GM18511 (cell line): ENCODE measurements around the gene TXNL4A.

Source experiments
- ATAC-seq: cut with Tn5 transposase; IDR thresholded peaks from one replicate; pipeline ENCODE4 v1.9.1; 2021; ENCODE audit warnings: mild to moderate bottlenecking, moderate library complexity; ENCODE audit not compliant: unreplicated experiment

TXNL4A gene

DNA sequence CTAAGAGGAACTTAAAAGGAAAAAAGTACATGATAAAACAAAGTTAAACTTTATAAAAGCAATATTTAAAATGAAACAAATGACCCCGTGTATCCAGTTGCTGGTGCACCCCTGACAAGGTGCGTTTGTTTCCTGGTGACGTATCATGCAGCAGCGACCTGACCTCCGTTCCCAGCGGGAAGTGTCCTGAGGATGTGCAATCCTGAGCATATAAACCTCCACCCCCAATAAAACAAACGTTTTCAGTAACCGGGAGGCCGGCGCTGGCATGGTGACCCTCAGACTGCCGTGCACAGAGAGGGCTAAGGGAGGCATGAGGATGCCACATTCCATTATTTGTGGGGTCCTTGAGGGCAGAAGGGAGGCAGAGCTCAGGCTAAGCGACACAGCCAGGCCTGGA, 51.7 kb downstream of the TXNL4A start:
- no peak for ATAC-seq

- no peak for ATAC-seq
Measured at GRCh38 chr18:79935925-79936324, 52.4 kb downstream of the TXNL4A start.

- no peak for ATAC-seq
Measured at GRCh38 chr18:79935499-79935898, 52.9 kb downstream of the TXNL4A start.

- ATAC-seq, result no peak
Measured at GRCh38 chr18:79935098-79935480, 53.3 kb downstream of the TXNL4A start.

GRCh38 chr18:79934311-79935097, 53.9 kb downstream of the TXNL4A start:
- ATAC-seq, result no peak

GRCh38 chr18:79933765-79934164, 54.6 kb downstream of the TXNL4A start:
- ATAC-seq, result no peak

GRCh38 chr18:79932907-79933306, 55.5 kb downstream of the TXNL4A start:
- ATAC-seq, result no peak

DNA sequence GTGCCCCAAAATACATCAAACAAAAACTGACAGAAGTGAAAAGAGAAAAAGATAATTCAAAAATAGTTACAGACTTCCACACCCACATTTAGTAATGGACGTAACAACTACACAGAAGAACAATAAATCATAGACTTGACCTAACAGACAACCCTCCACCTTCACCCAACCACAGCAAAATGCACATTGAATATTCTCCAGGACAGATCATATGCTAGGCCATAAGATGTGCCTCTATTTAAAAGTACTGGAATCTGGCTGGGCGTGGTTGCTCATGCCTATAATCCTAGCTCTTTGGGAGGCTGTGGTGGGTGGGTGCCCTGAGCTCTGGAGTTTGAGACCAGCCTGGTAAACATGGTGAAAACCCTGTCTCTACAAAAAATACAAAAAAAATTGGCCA, 56.9 kb downstream of the TXNL4A start:
- ATAC-seq, result no peak

DNA sequence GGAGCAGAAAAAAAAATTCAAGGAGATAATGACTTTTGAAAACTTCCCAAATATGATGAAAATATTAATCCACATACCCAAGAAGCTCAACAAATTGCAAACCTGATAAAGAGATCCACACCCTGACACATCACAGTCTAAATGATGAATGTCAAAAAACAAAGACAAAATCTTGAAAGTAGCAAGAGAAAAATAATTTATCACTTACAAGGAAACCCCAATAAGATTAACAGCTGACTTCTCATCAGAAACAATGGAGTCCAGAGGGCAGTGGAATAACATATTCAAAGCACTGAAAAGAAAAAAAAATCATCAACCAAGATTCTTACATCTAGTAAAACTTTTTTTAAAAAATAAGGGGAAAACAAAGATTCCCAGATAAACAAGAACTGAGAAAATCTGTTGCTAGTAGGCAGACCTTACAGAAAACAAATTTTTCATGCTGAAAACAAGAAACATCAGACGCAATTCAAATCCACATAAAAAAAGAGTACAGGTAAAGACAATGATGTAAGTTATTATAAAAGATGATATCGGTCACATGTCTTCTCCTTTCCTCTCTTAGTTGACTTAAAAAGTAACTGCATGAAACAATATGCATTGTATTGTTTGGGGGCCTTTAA, 58.2 kb downstream of the TXNL4A start:
- ATAC-seq, result no peak

DNA sequence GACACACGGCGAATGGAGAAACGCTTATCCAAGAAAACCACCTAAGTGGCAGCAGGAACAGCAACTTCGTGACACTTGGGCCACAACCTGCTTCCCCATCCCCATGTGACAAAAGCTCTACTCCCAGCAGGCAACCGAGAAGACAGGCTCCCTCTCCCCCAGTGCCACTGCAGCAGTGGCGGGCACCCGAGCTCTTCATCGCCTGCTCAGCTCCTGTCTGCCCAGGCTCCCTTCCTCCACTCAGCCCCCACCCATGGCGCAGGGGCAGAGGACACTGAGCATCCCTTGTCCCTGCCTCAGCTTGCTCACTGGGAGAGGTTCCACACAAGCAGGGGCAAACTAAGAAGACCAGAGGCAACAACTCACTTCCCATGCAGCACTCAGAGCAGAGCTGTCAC, 59.8 kb downstream of the TXNL4A start:
- no peak for ATAC-seq

DNA sequence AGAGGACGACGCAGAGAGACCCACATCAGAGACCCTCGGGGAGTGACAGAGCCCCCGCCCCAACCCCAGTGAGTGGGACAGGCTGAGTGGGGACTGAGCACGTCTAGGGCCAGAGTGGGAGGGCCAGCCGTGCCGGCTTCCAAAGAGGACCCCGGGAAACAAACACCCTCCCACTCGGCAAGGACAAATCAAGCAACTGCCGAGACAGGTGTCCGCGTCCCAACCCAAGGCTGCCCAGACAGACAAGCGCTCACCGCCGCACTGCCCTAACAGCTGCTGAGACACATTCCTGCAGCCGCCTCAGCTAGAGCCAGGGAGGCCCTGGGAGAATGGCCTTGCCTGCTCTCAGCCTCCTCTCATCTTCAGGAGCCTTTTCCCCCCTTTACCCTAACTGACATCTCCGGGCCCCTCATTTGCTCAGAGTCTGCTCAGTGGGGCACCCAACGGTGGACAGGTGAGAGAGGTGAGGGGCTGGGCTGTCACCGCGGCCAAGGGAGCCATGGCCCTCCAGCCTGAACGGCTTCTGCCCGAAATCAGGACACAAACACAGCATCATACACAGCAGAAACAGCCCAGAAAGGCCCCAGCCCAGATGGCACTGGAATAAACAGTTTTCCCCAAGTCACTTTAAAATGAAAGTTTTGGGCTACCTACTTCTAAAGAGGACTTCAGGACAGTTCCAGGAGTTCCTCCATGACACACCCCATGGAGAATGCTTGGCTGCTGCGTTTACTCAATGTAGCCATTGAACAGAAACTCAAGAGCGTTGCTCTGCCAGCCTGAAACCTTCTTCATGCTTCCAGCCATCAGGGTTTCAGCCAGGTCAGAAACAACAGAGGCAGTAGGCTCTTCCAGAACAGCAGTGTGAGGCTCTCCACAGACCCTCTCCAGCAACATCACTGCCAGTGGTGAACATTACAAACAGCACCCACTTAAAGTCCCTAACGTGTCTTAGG, 60.5 kb downstream of the TXNL4A start:
- ATAC-seq, result no peak

GRCh38 chr18:79926715-79927606, 61.4 kb downstream of the TXNL4A start:
- ATAC-seq, result no peak

GRCh38 chr18:79926306-79926705, 62.1 kb downstream of the TXNL4A start:
- no peak for ATAC-seq

GRCh38 chr18:79924814-79925731, 63.3 kb downstream of the TXNL4A start:
- ATAC-seq, result no peak

DNA sequence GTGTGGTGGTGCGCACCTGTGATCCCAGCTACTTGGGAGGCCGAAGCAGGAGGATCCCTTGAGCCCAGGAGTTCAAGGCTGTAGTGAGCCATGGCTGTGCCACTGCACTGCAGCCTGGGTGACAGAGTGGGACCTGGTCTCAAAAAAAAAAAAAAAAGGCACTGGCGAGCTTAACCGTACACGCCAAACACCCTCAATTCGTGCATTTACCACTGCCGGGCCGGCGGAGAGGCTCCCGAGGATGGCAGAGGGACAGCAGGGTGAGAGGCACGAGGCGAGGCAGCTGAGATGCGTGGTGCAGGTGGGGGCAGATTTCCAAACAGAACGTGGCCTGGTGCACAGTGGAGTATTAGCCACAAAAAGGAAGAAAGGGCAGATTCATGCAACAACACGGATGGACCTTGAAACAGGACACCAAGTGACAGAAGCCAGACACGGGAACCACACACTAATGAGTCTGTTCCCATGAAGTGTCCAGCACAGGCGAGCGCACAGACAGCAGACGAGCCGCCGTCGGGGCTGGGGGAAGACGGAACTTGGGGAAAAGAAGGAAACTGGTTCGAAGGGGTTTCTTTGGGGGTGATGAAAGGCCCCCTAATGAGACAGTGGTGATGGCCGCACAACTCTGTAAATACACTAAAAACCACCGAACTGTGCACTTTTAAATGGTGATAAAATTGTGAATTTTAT, 64.3 kb downstream of the TXNL4A start:
- no peak for ATAC-seq

GRCh38 chr18:79922971-79923411, 65.4 kb downstream of the TXNL4A start:
- no peak for ATAC-seq

DNA sequence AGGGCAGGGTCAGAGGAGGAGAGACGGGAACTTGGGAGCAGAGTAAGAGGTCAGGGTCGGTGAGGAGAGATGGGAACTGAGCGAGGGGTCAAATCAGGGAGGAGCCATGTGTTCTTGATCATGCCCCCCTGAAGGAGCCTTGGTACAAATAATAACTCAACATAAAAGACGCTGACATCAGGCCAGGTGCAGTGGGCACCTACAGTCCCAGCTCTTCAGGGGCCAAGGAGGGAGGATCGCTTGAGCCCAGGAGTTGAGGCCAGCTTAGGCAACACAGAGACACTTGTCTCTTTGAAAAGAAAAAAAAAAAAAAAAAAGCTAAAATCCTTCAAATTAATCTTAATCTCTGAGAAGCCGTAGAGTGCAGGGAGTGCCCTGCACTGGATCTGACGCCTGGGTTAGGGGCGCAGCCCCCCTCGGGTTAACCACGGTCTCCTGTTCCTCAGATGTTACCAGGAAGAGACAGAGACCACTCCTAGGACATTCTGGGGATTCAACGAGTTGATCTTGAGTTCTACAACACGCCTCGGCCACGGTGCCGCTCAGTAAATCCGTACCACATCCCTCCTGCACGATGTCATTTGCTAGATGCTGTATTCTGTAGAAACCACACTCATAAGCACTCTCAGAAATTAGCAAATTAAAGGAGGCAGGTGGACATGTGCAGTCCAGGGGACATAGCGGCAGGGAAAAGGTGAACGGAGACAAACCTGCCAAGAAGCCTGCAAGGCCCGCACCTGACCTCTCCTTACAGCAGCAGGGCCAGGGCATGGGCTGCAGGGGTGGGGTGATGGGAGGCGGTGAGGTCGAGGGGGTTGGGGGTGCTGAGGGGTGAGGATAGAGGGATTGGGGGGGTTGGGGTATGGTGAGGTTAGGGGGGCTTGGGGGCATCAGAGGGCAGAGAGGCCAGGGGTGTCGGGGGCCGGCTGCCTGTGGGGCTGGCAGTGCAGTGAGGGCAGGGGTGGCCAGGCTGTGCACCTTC, 66.1 kb downstream of the TXNL4A start:
- no peak for ATAC-seq
